Measurements from ENCODE around the gene NKD1. TPM values are rescaled to one million over a fixed set of nuclear protein-coding genes. Genes with fewer than 3 reads are reported as not detected.

The NKD1 gene
- total and polyA plus RNA-seq, 7 donors, result under 0.01 to 18.0 (median 6.7) TPM

- Histone ChIP-seq H3K4me3 (peak within 1 kb of the TSS; percentile 4 to 52 (median 48)), H3K4me1 (peaks cover 0 to 33% (median 25%) of the 10 kb centered on the region in 4 donors), H3K9me3 (no peaks in the 10 kb centered on the region), H3K27ac (peak within 1 kb of the TSS in 2 of 4 donors; percentile 44 to 56), H3K27me3 (peaks cover 0 to 4% (median 0%) of the 10 kb centered on the region in 3 donors), H3K36me3 (no peaks in the 10 kb centered on the region)
- no peak for TF ChIP-seq POLR2A (IDR thresholded peaks at IDR 0.05)
- no peak for TF ChIP-seq POLR2AphosphoS5 (IDR thresholded peaks at IDR 0.05)
- no peak for TF ChIP-seq EP300 (IDR thresholded peaks at IDR 0.05)
- TF ChIP-seq CTCF (IDR thresholded peaks at IDR 0.05), result no peak
- 10 to 20% methylated on average over 56 of the region's 56 CpGs for WGBS, 2 donors
- DNase-seq, result no peak
- intact Hi-C loops (cut with DNase I), result loop anchor here (10.0 kb wide), 1 partner anchor 112 kb away; no protein-coding TSS in a partner anchor
Observed at GRCh38 chr16:50692999-50693781, 145.0 kb downstream of the NKD1 start, which contains the start of gene NOD2. Gene NOD2, plus strand, starts transcription at chr16:50693606. Its CDS starts 5,890 bp downstream, at chr16:50699496.

GRCh38 chr16:50694206-50694605, 146.0 kb downstream of the NKD1 start:
- TF ChIP-seq CTCF (IDR thresholded peaks at IDR 0.05) (no peak), EP300 (IDR thresholded peaks at IDR 0.05) (no peak), POLR2AphosphoS5 (IDR thresholded peaks at IDR 0.05) (no peak), POLR2A (IDR thresholded peaks at IDR 0.05) (no peak)
- no peaks in the 10 kb centered on the region for H3K9me3 ChIP-seq
- H3K27me3 ChIP-seq, result peaks cover 0 to 4% (median 0%) of the 10 kb centered on the region in 3 donors
- 75 to 93% methylated on average over 2 of the region's 2 CpGs for WGBS, 2 donors
- peaks cover 0 to 36% (median 29%) of the 10 kb centered on the region in 4 donors for H3K4me1 ChIP-seq
- DNase-seq, result no peak
- peak overlapping the region in 1 of 4 donors; percentile 52 for H3K4me3 ChIP-seq
- no peak overlapping the region for H3K27ac ChIP-seq
- H3K36me3 ChIP-seq, result no peaks in the 10 kb centered on the region
- intact Hi-C loops (cut with DNase I), result loop anchor here (10.0 kb wide), 1 partner anchor 111 kb away; no protein-coding TSS in a partner anchor

GRCh38 chr16:50695017-50696000, 147.1 kb downstream of the NKD1 start:
- H3K9me3 ChIP-seq, result no peaks in the 10 kb centered on the region
- WGBS, 2 donors, result 95% methylated on average over 9 of the region's 9 CpGs
- H3K4me1 ChIP-seq, result peaks cover 0 to 36% (median 29%) of the 10 kb centered on the region in 4 donors
- no peak overlapping the region for H3K4me3 ChIP-seq
- H3K36me3 ChIP-seq, result no peaks in the 10 kb centered on the region
- no peak for DNase-seq
- H3K27ac ChIP-seq, result peak overlapping the region in 2 of 4 donors; percentile 46 to 67
- no peak for TF ChIP-seq POLR2A (IDR thresholded peaks at IDR 0.05)
- TF ChIP-seq EP300 (IDR thresholded peaks at IDR 0.05), result no peak
- no peak for TF ChIP-seq CTCF (IDR thresholded peaks at IDR 0.05)
- TF ChIP-seq POLR2AphosphoS5 (IDR thresholded peaks at IDR 0.05), result peak in 2 of 4 donors; percentile 40 to 46
- H3K27me3 ChIP-seq, result peaks cover 0 to 4% (median 0%) of the 10 kb centered on the region in 3 donors
- intact Hi-C loops (cut with DNase I), result loop anchor here (5.0 to 10.0 kb wide), 2 partner anchors 47 to 109 kb away; partner anchors contain the start of gene CYLD

- peak overlapping the region; percentile 3 to 67 (median 47) for H3K27ac ChIP-seq
- DNase-seq, result no peak
- H3K9me3 ChIP-seq, result no peaks in the 10 kb centered on the region
- H3K4me3 ChIP-seq, result no peak overlapping the region
- peaks cover 0 to 36% (median 29%) of the 10 kb centered on the region in 4 donors for H3K4me1 ChIP-seq
- intact Hi-C loops (cut with DNase I), result loop anchor here (5.0 to 10.0 kb wide), 2 partner anchors 46 to 109 kb away; partner anchors contain the start of gene CYLD
- H3K27me3 ChIP-seq, result peaks cover 0 to 4% (median 0%) of the 10 kb centered on the region in 3 donors
- TF ChIP-seq POLR2A (IDR thresholded peaks at IDR 0.05) (no peak), EP300 (IDR thresholded peaks at IDR 0.05) (no peak), CTCF (IDR thresholded peaks at IDR 0.05) (no peak), POLR2AphosphoS5 (IDR thresholded peaks at IDR 0.05) (no peak)
- 28 to 45% methylated on average over 5 of the region's 5 CpGs for WGBS, 2 donors
- no peaks in the 10 kb centered on the region for H3K36me3 ChIP-seq
Observed at GRCh38 chr16:50696126-50696525, 147.9 kb downstream of the NKD1 start.

Measured in sigmoid colon (tissue), 7 donors.